HG02852 (cell line): ENCODE data around the gene GRM7.

Source experiments
- ATAC-seq: cut with Tn5 transposase; IDR thresholded peaks from one replicate; pipeline ENCODE4 v1.9.1; 2021; ENCODE audit warnings: mild to moderate bottlenecking, moderate library complexity; ENCODE audit not compliant: unreplicated experiment

GRM7 gene

GRCh38 chr3:7695049-7695448 lies 834.1 kb downstream of the GRM7 start:
- no peak for ATAC-seq

- no peak for ATAC-seq
These were observed 835.4 kb downstream of the GRM7 start for GRCh38 chr3:7696320-7696719.

GRCh38 chr3:7697548-7697947 lies 836.6 kb downstream of the GRM7 start:
- no peak for ATAC-seq

GRCh38 chr3:7700539-7700938 lies 839.6 kb downstream of the GRM7 start:
- no peak for ATAC-seq

- ATAC-seq = no peak
These were observed 840.1 kb downstream of the GRM7 start for GRCh38 chr3:7700977-7701376.

GRCh38 chr3:7707187-7707586 lies 846.3 kb downstream of the GRM7 start:
- ATAC-seq = no peak

- ATAC-seq = no peak
These were observed 848.6 kb downstream of the GRM7 start for GRCh38 chr3:7709376-7710082.

- no peak for ATAC-seq
These were observed 849.4 kb downstream of the GRM7 start for GRCh38 chr3:7710284-7710683.

- ATAC-seq = no peak
These were observed 852.8 kb downstream of the GRM7 start for GRCh38 chr3:7713724-7714123.

- ATAC-seq = no peak
These were observed 859.9 kb downstream of the GRM7 start for GRCh38 chr3:7720649-7721297.

GRCh38 chr3:7721869-7722268 lies 861.0 kb downstream of the GRM7 start:
- no peak for ATAC-seq

GRCh38 chr3:7728566-7729519 lies 867.9 kb downstream of the GRM7 start:
- no peak for ATAC-seq

- no peak for ATAC-seq
These were observed 873.0 kb downstream of the GRM7 start for GRCh38 chr3:7733933-7734332.

GRCh38 chr3:7734456-7734855 lies 873.5 kb downstream of the GRM7 start:
- ATAC-seq = no peak

- no peak for ATAC-seq
These were observed 876.3 kb downstream of the GRM7 start for GRCh38 chr3:7737263-7737662.

- no peak for ATAC-seq
These were observed 878.8 kb downstream of the GRM7 start for GRCh38 chr3:7739754-7740153.

GRCh38 chr3:7740458-7740857 lies 879.5 kb downstream of the GRM7 start:
- no peak for ATAC-seq

- ATAC-seq = no peak
These were observed 883.9 kb downstream of the GRM7 start for GRCh38 chr3:7744850-7745249.

- no peak for ATAC-seq
These were observed 884.8 kb downstream of the GRM7 start for GRCh38 chr3:7745711-7746110.

- no peak for ATAC-seq
These were observed 889.2 kb downstream of the GRM7 start for GRCh38 chr3:7749931-7750695.

- ATAC-seq = no peak
These were observed 891.1 kb downstream of the GRM7 start for GRCh38 chr3:7752005-7752404.
